Esophagus muscularis mucosa (tissue), 4 donors: ENCODE measurements around the gene CAMK1G. TPM values are rescaled to one million over a fixed set of nuclear protein-coding genes. Genes with fewer than 3 reads are reported as not detected.

ENCODE experiments used
- DNase-seq: peaks from one replicate; pipeline ENCODE4 v3.0.0-alpha.2; 2017; ENCODE audit errors: extremely low spot score
- H3K27ac ChIP-seq, 4 donors: fragments of 200-600 bp; sonication (generic); replicated peaks in 1 of 4; 1 replicate in 3 of 4; 2 replicates in 1 of 4; pipeline ENCODE4 v1.5.1; 2016 to 2019; ENCODE audit warnings: mild to moderate bottlenecking in 1 of 4
- H3K27me3 ChIP-seq, 4 donors: fragments of 200-600 bp; sonication (generic); one replicate each; pipeline versions ENCODE4 v1.5.1 to v1.6.0; 2016 to 2019
- H3K36me3 ChIP-seq, 4 donors: fragments of 200-600 bp; sonication (generic); one replicate each; pipeline ENCODE4 v1.5.1; 2016 to 2019
- H3K4me1 ChIP-seq, 4 donors: fragments of 200-600 bp; sonication (generic); one replicate each; pipeline ENCODE4 v1.5.1; 2016 to 2019
- H3K4me3 ChIP-seq, 4 donors: fragments of 200-600 bp; sonication (generic); 1 replicate in 2 of 4; 2 replicates in 2 of 4; pipeline ENCODE4 v1.5.1; 2016 to 2019; ENCODE audit warnings: mild to moderate bottlenecking in 4 of 4, moderate library complexity in 1 of 4
- H3K9me3 ChIP-seq, 4 donors: fragments of 200-600 bp; sonication (generic); 1 replicate in 3 of 4; 2 replicates in 1 of 4; pipeline ENCODE4 v1.5.1; 2016 to 2019
- CTCF ChIP-seq, 3 experiments: fragments of 200-600 bp in 2 of 3; fragments of 450-650 bp in 1 of 3; sonication (generic) in 2 of 3; IDR thresholded peaks; one replicate each; pipeline ENCODE4 v1.5.1; 2017 to 2019; ENCODE audit warnings: antibody characterized with exemption in 3 of 3, mild to moderate bottlenecking in 2 of 3, moderate library complexity in 1 of 3
- EP300 ChIP-seq: sonication (generic); formaldehyde crosslinking; IDR thresholded peaks from one replicate; pipeline ENCODE4 v1.6.1; 2017; ENCODE audit warnings: antibody characterized with exemption
- POLR2A ChIP-seq: fragments of 450-650 bp; IDR thresholded peaks from one replicate; pipeline ENCODE4 v1.6.1; 2017; ENCODE audit warnings: antibody characterized with exemption, moderate library complexity, mild to moderate bottlenecking, low read depth
- POLR2AphosphoS5 ChIP-seq, 2 donors: sonication (generic); formaldehyde crosslinking; IDR thresholded peaks; one replicate each; pipeline ENCODE4 v1.6.1; 2017; ENCODE audit warnings: antibody characterized with exemption in 2 of 2
- WGBS: methylation state at CpG from one replicate; pipeline ENCODE4 v1.1.5; 2018; 5-methylcytosine and 5-hydroxymethylcytosine counted together
- intact Hi-C: fragments of 100-400 bp; cut with DNase I; formaldehyde crosslinking; loops from one replicate; pipeline ENCODE4 v1.15.1; 2023
- total RNA-seq, 4 donors: library from RNA; depleted of rRNA; stranded (reverse); fragments of >200 nt; gene quantifications; one replicate each; pipeline versions ENCODE4 v1.1.0 to v1.2.1, GENCODE V29; 2016

Gene CAMK1G
- total RNA-seq, 4 donors from 2014 or later: 0.13 to 0.83 (median 0.26) TPM

GRCh38 chr1:209586221-209586740 is 2.8 kb downstream of the CAMK1G start:
- Histone ChIP-seq H3K36me3 (no peaks in the 10 kb centered on the region), H3K27ac (no peak overlapping the region), H3K27me3 (peaks cover 0 to 67% (median 20%) of the 10 kb centered on the region in 4 donors), H3K4me3 (no peak overlapping the region), H3K9me3 (no peaks in the 10 kb centered on the region), H3K4me1 (peaks cover 8 to 10% (median 9%) of the 10 kb centered on the region in 4 donors)
- intact Hi-C loops: no loop called here
- TF ChIP-seq POLR2AphosphoS5 (IDR thresholded peaks at IDR 0.05) (no peak), POLR2A (no peak), EP300 (no peak), CTCF (IDR thresholded peaks at IDR 0.05) (no peak)
- no peak for DNase-seq
- 65% methylated on average over 4 of the region's 4 CpGs for WGBS

- Histone ChIP-seq H3K9me3 (no peaks in the 10 kb centered on the region), H3K27ac (no peak overlapping the region), H3K27me3 (peaks cover 0 to 52% (median 14%) of the 10 kb centered on the region in 4 donors), H3K4me3 (no peak overlapping the region), H3K36me3 (no peaks in the 10 kb centered on the region), H3K4me1 (peaks cover 8 to 10% (median 9%) of the 10 kb centered on the region in 4 donors)
- intact Hi-C loops: no loop called here
- 95% methylated on average over 3 of the region's 3 CpGs for WGBS
- DNase-seq: no peak
- TF ChIP-seq EP300 (no peak), POLR2A (no peak), CTCF (IDR thresholded peaks at IDR 0.05) (no peak), POLR2AphosphoS5 (IDR thresholded peaks at IDR 0.05) (no peak)
Observed at GRCh38 chr1:209587789-209588188, 4.3 kb downstream of the CAMK1G start.

- TF ChIP-seq POLR2A (no peak), CTCF (IDR thresholded peaks at IDR 0.05) (no peak), POLR2AphosphoS5 (IDR thresholded peaks at IDR 0.05) (no peak), EP300 (no peak)
- WGBS: 98% methylated on average over 2 of the region's 2 CpGs
- no peak overlapping the region for H3K27ac ChIP-seq
- H3K9me3 ChIP-seq: no peaks in the 10 kb centered on the region
- no peak overlapping the region for H3K4me3 ChIP-seq
- peaks cover 8 to 10% (median 9%) of the 10 kb centered on the region in 4 donors for H3K4me1 ChIP-seq
- DNase-seq: no peak
- intact Hi-C loops: no loop called here
- H3K36me3 ChIP-seq: no peaks in the 10 kb centered on the region
- H3K27me3 ChIP-seq: peaks cover 0 to 36% (median 6%) of the 10 kb centered on the region in 4 donors
Observed at GRCh38 chr1:209589440-209589839, 5.9 kb downstream of the CAMK1G start.

GRCh38 chr1:209589863-209590262 is 6.3 kb downstream of the CAMK1G start:
- Histone ChIP-seq H3K4me1 (peaks cover 8 to 10% (median 9%) of the 10 kb centered on the region in 4 donors), H3K36me3 (no peaks in the 10 kb centered on the region), H3K4me3 (no peak overlapping the region), H3K9me3 (no peaks in the 10 kb centered on the region), H3K27ac (no peak overlapping the region), H3K27me3 (peaks cover 0 to 32% (median 4%) of the 10 kb centered on the region in 4 donors)
- intact Hi-C loops: no loop called here
- DNase-seq: no peak
- 92% methylated on average over 6 of the region's 6 CpGs for WGBS
- TF ChIP-seq POLR2A (no peak), CTCF (IDR thresholded peaks at IDR 0.05) (no peak), POLR2AphosphoS5 (IDR thresholded peaks at IDR 0.05) (no peak), EP300 (no peak)

GRCh38 chr1:209590405-209590804 is 6.9 kb downstream of the CAMK1G start:
- 69% methylated on average over 6 of the region's 6 CpGs for WGBS
- intact Hi-C loops: no loop called here

More at GRCh38 chr1:209590405-209590804, 6.9 kb downstream of the CAMK1G start:
- Histone ChIP-seq H3K4me3 (no peak overlapping the region), H3K27ac (no peak overlapping the region), H3K36me3 (no peaks in the 10 kb centered on the region), H3K27me3 (peaks cover 0 to 26% (median 3%) of the 10 kb centered on the region in 4 donors), H3K4me1 (peaks cover 6 to 7% (median 7%) of the 10 kb centered on the region in 4 donors), H3K9me3 (no peaks in the 10 kb centered on the region)
- no peak for TF ChIP-seq EP300
- peak in 1 of 3 experiments; percentile 36 for TF ChIP-seq CTCF (IDR thresholded peaks at IDR 0.05)
- no peak for DNase-seq
